AML-193 (cell line): Measurements from ENCODE around the gene UBE2R2.

Experiments
- DNase-seq, 2 experiments: peaks; one replicate each; lab custom pipeline; 2025; lab: John Stamatoyannopoulos, UW

The UBE2R2 gene

DNA sequence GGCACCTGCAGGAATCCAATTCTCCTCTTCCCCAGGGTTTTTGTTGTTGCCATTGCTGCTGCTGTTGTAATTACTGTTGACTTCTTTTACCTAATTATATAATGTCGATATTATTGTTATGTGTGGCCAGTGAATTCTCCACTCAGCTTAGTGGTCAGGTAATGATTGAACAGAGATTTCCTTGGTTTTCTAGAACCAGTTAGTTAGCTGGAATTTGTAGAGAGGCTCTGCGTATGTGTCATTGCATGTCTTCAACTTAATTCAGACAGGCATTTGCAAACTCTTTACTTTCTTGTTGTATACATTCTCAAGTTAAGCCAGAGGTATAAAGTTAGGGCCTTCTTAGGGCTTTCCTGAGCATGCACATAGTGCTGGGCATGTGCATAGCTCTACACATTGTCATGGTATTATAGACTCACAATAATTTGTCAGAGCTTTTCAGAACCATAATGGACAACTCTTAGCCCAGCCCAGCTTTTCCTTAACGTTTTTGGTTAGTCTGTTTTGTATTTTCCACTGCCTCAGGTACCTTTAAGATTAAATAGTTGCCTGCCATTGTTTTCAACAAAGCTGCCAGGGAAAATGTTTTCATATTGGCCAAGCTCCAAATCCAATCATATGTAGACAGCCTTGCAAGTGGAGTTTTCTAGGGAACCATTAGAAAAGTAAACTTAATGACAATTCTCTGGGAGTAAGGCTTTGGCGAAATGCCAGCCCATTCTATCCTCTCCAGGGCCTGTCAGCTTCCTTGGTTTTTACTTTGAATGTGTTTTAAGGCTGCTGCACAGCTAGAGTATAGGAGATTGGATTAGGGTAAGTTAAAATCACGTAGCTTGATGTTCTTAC lies 68.1 kb downstream of the UBE2R2 start:
- DNase-seq, result no peak

DNA sequence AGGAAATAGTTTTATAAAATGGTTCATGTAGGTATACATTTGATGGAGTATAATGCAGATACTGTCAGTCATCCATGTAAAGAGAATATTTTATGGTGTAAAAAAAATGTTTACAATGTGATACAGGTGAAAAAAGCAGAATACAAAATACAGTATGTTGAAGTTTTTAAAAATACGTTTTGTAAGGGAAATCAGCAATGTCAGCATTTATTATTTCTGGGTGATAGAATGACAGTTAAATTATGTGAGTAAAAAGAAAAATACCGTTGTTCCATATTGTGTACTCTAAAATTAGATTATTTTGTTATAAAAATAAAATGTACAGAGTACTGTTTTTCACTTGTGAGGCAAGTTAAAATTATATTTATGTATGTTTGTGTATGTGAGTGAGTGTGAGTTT lies 69.0 kb downstream of the UBE2R2 start:
- DNase-seq, result no peak

DNA sequence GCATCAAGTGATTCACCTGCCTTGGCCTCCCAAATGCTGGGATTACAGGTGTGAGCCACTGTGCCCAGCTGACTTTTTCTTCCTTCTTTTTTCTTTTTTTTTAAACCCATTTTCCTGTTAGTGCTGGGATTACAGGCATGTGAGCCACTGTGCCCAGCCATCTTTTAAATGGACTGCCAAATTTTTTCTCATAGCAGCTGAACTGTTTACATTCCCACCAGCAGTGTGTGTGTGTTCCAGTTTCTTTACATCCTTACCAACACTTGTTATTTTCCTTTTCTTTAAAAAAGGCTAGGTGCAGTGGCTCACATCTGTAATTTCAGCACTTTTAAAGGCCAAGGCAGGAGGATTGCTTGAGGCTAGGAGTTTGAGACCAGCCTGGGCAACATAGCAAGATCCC lies 76.9 kb downstream of the UBE2R2 start:
- no peak for DNase-seq

DNA sequence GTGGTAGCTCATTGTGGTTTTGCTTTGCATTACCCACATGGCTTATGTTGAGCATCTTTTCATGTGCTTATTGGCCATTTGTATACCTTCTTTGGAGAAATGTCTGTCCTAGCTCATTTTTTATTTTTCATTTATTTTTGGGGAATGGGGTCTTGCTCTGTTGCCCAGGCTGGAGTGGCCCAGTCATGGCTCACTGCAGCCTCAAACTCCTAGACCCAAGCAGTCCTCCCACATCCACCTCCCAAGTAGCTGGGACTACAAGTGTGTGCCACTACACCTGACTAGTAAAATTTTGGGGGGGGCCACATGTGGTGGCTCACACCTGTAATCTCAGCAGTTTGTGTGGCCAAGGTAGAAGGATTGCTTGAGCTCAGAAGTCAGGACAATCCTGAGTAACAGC lies 77.4 kb downstream of the UBE2R2 start:
- DNase-seq, result no peak

DNA sequence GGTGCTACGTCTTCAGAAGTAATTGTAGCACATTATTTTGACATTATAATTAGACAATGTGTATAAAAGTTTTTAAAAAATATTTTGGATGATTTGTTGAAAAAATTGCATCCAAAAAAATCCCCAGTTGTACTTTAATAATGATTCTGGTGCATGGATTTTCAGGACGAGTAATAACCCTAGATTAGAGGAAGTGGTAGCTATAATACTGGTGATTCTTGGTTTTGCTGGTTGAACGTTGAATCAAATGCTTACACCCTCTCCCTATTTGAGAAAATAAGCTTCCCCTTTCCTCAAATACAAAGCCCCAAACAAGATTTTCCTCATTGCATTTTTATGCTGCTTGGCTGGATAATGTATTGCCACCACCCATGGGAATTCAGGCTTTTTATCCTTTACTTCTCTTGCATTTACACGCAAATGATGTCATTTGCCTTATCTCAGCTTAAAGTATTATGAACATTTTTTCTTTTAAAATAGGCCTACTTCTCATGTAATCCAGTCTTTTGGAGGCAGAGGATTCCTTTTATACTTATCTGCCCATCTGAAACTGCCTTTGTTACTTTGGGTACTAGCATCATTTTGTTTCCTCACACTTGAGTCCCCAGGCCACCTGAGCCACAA lies 86.3 kb downstream of the UBE2R2 start:
- no peak for DNase-seq

DNA sequence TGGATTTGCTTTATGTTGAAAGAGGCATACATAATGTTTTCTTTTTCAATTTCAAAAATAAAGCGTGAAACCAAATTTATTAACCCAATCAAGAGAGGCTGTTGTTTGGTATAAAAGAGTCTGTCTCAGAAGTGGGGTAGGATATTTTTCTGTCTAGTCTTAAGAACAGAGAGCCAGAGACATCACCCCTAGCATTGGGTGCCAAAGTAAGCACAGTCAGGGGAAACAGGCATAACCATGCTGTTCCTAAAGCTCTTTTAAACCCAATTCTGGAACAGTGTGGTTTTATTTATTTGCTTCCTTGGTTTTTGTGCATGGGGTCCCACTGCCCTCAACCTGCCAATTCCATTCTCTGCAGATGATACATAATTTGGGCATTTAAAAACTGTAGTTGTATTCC lies 88.2 kb downstream of the UBE2R2 start:
- DNase-seq, result no peak

DNA sequence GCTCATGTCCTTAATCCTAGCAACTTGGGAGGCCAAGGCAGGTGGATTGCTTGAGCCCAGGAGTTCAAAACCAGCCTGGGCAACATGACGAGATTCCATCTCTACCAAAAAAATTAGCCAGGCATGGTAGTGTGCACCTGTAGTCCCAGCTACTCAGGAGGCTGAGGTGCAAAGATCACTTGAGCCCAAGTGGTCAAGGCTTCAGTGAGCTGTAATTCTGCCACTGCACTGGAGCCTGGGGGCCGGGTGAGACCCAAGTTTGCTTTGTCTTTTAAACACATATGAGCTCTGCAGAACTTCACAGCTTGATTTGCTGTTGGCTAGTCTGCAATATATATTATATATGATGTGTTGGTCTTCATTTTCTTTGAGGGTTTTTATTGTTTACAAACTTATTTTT lies 89.8 kb downstream of the UBE2R2 start:
- no peak for DNase-seq

DNA sequence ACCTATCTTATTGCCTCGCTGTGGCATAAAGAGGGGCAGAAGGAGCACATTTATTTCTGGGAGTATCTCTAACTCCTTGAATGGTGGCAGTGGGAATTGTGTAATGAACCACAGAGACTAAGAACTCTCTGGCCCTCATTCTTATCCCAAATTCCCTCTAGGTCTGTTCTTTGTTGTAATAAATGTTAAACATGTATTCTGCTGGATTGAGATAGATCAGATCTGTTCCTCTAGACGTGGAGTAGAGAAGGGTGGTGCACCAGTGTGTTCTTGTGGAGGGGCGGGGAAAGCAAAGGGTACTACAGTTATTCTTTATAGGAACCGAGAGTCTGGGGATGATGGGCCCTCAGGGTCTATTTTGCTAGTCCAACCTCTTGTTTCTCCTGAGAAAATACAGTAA lies 90.4 kb downstream of the UBE2R2 start:
- DNase-seq, result no peak

DNA sequence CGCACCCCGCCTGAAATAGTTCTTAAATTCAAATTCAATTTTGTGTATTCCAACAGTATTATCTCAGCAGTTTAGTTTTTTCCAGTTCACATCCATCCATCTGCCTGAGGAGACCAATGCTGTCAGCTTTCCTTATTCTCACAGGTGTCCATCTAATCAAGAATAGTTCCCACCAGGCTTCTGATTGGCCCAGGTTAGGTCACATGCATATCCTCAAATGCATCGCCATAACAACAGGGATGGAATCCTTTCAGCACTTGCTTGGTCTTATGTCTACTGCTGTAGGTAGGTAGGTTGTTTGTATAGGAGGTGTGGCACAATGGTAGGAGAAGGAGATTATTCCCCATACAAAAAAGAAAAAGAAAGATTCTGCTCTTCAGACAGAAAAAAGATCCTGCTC lies 91.2 kb downstream of the UBE2R2 start:
- DNase-seq, result no peak

DNA sequence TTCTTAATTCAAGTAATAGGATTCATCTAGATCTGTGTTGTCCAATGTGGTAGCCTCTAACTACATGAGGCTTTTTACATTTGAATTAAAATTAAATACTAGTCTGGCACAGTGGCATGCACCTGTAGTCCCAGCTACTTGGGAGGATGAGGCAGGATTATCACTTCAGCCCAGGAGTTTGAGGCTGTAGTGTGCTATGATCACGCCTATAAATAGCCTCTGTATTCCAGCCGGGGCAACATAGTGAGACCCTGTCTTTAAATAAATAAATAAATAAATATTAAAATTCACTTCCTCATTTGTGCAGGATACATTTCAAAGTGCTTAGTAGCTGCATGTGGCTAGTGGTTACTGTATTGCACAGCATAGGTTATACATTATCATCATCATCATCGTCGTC lies 91.8 kb downstream of the UBE2R2 start:
- no peak for DNase-seq

DNA sequence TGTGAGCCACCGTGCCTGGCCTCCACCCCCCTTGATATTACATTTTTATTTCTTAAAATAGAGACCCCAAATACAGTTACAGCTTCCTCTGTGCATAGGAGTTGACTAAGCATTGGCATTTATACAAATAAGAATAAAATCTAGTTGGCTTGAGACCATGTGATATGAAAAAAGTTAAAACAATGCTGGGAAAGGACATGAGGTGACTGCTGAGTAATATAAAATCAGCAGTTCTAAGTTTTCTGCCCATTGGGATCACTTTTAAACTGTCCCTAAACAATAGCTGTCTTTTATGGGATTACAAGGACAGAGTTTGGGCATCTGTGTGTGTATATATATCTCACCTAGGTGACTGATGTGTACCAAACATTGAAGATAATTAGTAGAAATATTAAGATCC lies 96.6 kb downstream of the UBE2R2 start:
- no peak for DNase-seq

DNA sequence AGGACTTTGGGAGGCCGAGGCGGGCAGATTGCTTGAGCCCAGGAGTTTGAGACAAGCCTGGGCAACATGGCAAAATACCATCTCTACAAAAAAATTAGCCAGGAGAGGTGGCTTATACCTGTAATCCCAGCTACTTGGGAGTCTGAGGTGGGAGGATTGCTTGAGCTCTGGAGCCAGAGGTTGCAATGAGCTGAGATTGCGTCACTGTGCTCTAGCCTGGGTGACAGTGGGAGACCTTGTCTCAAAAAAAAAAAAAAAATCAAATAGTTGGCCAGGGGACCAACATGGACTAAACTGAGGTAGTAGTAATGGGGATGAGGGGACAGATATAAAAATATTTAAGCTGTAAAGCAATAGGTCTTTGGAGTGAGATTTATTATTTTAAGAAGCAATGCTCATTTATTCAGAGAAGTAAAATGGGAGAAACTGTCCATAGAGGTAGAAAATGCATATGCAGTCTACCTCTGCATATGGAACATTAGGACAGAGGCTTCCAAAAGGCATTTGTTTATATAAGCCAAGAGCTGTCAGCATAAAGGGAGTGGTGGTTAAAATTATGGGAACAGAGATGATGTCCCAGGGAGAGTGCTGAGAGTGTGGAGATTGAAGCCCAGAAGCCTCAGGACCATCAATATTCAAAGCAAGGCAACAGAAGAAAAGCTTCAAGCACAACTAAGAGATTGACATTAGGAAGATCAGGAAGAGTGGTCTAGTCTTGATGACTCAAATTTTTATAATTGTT lies 98.1 kb downstream of the UBE2R2 start:
- no peak for DNase-seq

DNA sequence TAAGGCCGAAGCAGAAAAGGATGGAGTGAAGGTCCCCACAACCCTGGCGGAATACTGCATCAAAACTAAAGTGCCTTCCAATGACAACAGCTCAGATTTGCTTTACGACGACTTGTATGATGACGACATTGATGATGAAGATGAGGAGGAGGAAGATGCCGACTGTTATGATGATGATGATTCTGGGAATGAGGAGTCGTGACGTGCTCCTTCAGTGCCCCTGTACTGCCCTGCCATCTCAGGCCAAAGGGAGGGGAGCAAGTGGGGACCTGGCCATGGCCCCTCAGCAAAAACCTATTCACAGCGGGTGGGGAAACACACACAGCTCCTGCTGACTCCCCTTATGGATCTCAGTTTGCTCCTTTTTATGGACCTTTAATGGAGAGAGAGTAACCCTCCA lies 100.1 kb downstream of the UBE2R2 start:
- no peak for DNase-seq

DNA sequence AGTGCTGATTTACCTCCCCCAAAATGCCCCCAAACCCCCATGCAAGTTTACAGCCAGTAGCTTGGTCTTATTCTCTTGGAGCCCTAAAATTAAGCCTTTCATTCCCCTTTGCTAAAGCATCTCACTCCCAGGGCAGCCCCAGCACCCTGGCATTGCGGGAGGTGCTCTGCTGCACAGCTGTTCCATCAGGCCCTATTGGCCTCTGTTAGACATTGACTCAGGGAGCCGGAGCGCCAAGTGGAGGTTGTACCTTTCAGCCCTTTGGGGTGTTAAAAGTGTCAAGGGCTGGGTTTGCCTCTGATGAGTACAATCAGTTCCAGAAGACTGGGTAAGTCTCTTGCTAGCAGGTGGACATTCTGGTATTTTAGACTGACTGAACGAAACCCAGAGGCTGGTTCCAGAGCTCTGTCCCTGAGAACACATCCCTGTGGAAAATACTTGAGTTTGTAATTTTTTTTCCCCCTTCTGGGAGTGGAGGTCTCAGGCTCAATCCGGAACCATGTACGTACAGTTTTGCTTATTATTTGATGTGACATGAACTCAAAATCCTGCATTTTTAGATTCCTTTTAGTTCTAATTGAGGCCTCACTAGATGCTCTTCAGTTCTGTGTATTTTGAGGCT lies 102.4 kb downstream of the UBE2R2 start:
- no peak for DNase-seq

DNA sequence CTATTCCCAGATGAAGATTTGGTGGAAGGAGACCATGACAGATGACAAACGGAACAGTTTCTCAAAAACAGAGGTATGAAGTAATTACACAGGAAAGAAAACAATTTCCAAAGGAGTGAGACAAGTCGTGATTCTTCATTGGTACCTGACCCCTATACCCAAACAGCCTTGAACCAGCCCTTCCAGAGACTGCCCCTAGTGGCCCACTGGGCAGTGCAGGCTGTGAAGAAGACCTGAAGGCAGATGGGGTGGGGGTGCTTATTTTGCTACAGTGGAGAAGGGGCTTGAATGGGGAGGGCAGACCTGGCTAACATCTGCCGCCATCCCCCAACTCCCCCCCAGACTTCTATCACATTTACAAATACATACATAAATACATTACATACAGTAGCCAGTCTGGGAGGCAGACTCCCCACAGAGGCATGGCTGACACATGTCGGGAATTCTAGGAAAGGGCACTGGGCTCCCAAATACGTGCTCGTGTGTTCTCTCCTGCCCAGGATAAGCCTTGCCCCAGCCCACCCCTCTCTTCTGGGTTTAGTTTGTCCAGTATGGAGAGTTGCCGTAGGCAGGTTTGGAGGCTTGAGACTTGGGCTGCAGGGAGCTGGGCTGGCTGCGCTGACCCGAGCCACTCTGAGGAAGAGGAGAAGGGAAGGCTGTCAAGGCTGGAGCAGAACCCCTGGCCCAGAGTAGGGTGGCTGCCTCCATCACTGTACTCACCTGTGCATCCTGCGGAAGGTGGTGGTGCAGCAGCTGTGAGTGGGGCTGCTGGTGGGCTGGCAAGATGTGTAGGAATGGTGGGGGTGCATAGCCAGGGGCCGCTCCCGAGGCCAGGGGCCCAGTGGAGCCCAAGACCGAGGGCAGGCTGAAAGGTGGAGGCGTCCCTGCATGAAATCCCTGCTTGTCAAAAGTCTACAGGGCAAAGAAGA lies 105.3 kb downstream of the UBE2R2 start:
- peak in 1 of 2 experiments; percentile 13 for DNase-seq

DNA sequence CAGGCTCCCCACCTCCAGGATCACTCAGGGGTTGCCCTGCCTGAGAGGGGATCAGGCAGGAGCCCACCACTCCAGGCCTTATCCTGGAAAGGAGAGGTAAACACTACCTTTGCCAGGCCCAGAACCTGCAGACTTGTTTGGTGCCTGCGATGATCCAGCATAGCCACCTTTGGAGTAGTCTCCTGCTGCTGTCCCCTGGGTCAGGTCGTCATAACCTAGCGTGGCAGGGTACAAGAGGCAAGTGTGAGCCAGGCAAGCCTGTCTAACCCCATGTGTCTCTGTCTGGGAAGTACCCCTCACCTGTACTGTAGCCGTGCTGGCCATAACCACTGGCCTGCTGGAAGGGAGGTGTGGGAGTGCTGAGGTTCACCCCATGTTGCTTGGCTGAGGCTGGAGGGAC lies 106.1 kb downstream of the UBE2R2 start:
- no peak for DNase-seq

DNA sequence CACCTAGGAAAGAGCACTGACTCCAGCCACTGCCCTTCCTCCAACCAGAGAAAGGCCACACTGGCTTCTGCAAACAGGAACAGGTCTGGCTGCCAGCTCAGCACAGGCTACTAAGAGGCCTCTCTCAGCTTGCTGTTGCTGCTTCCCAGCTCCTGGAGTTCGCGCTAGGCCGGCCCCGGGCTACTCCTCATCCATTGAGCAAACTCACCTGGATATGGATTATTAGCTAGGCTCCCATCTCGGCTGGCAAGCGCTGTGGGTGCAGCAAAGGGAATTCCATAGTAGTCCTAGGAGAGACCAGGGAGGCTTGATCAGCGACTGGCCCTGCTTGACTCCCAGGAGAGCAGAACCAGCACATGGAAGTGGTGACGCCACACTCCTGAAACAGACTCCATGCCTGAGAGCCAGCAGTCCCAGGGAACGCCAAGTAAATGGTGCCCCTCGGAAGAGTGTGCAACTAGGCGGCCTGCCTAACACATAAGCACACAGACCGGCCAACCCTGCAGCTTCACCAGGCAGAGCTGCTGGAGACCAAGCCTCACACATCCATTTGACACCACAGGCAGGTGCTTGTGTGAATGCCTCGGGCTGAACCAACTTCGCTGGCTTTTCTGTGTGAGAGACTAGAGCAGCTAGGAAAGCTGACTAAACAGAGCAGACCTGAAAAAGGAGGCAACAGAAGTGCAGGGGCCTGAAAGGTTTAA lies 107.2 kb downstream of the UBE2R2 start:
- no peak for DNase-seq

DNA sequence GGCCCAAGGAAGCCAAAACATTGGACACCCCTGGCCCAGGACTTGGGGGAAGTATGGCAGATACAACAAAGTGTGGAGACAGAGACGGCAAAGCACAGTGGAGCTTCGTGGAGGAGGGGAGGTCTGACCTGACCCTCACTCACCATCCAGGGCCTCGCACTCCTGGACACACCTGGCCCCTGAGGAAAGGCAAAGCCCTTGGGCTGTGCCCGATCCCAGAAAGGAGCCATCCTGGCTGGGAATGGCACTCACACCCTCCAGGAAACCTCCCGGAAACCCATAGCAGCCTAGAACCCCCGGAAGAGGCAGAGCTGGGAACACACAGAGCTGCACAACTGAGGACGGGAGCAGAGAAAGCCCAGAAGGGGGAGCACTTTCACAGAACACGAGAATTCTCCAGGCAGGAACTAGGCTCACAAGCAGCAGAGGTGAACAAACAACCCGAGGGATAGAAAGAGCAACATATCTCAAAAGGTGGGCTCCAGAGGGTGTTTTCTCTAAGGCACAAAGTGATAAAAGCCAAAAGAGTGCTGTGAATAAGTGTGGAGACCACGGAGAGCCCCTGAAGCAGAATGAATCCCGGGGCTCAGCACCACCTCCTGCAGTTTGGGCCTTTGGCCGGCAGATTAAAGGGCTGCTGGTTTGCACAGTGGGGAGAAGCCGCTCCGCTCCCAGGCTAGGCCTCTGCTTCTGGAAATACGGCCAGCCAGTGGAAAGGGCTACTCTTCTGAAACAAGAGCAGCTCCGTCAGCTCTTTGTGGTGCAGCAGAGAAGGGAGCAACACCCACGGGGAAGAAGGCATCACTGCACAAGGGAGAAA lies 108.2 kb downstream of the UBE2R2 start:
- peak; percentile 6 to 19 for DNase-seq

DNA sequence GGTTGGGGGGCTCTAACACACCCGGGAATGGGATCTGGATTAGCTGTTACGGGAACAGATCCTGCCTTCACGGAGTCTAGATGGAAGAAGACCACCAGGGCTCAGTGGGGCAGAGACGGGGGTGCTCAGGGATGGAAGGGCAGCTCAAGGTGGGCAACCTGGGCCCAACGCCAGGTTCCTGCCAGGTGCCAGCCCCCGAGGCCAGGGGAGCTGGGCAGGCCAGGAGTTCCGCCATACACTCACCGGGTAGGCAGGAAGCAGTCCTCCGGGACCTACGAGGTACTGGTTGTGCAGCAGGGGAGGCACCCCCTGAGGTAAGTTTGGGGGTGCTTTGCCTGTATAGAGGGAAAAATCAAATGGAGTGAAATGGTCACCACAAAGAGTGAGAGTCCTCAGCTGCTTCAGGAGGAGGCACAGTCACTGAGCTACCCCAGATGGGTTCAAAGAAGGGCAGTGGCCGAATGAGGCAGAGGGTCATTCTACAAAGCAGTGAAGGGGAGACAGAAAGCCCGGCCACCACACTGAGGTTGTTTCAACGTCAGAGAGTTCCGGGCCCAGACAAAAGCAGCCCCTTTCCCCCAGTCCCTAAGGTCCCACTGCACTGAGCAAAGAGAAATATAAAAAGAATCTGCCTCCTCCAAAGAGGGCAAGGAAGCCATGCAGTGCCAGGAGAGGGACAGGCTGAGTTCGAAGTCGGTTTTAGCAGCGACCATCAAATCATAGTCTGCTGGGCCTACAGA lies 110.0 kb downstream of the UBE2R2 start:
- no peak for DNase-seq
